Prostate gland (tissue), 2 donors: ENCODE data around the gene IPO13. TPM values are rescaled to one million over a fixed set of nuclear protein-coding genes. Genes with fewer than 3 reads are reported as not detected.

Experiments used
- DNase-seq: peaks from one replicate; pipeline ENCODE4 v3.0.0-alpha.2; 2019; ENCODE audit warnings: low spot score
- H3K27ac ChIP-seq, 2 donors: fragments of 200-600 bp; sonication (generic); 2 replicates each; pipeline ENCODE4 v1.5.1; 2017 to 2019
- H3K27me3 ChIP-seq: fragments of 200-600 bp; sonication (generic); replicated peaks from 2 replicates; pipeline ENCODE4 v1.5.1; 2019; ENCODE audit not compliant: insufficient read depth
- H3K36me3 ChIP-seq, 2 donors: fragments of 200-600 bp; sonication (generic); 1 replicate in 1 of 2; 2 replicates in 1 of 2; pipeline versions ENCODE4 v1.5.1 to v1.8.1; 2017 to 2019
- H3K4me1 ChIP-seq: fragments of 200-600 bp; sonication (generic); replicated peaks from 2 replicates; pipeline ENCODE4 v1.5.1; 2019
- H3K4me3 ChIP-seq, 2 donors: fragments of 200-600 bp; sonication (generic); 2 replicates each; pipeline ENCODE4 v1.5.1; 2017 to 2019
- H3K9me3 ChIP-seq: fragments of 200-600 bp; sonication (generic); 2 replicates; pipeline ENCODE4 v1.5.1; 2017
- POLR2A ChIP-seq: fragments of 450-650 bp; IDR thresholded peaks from one replicate; pipeline ENCODE4 v1.6.1; 2016; ENCODE audit warnings: antibody characterized with exemption, mild to moderate bottlenecking
- POLR2AphosphoS5 ChIP-seq: sonication (generic); formaldehyde crosslinking; IDR thresholded peaks from one replicate; pipeline ENCODE4 v1.6.1; 2017; ENCODE audit warnings: antibody characterized with exemption
- WGBS: methylation state at CpG from one replicate; pipeline ENCODE4 v1.1.5; 2018; 5-methylcytosine and 5-hydroxymethylcytosine counted together
- intact Hi-C: fragments of 100-400 bp; cut with DNase I; formaldehyde crosslinking; loops from one replicate; pipeline ENCODE4 v1.14.2; 2022
- total RNA-seq, 2 donors: library from RNA; depleted of rRNA; stranded (reverse); fragments of >200 nt; gene quantifications; one replicate each; pipeline ENCODE4 v1.1.0, GENCODE V29; 2016
- TF ChIP-seq, protein P1 (sequence below), 4 experiments: fragments of 200-600 bp in 2 of 4; fragments of 450-650 bp in 2 of 4; sonication (generic) in 2 of 4; IDR thresholded peaks; 1 replicate in 3 of 4; 2 replicates in 1 of 4; pipeline ENCODE4 v1.5.1; 2016 to 2019; ENCODE audit warnings: antibody characterized with exemption in 4 of 4, mild to moderate bottlenecking in 2 of 4, moderate library complexity in 2 of 4

IPO13 gene
- total RNA-seq, 2 donors from 2014 or later: 27.7 to 55.7 TPM

- intact Hi-C loops: no loop called here
- TF ChIP-seq POLR2AphosphoS5: no peak
- TF ChIP-seq, protein P1, sequence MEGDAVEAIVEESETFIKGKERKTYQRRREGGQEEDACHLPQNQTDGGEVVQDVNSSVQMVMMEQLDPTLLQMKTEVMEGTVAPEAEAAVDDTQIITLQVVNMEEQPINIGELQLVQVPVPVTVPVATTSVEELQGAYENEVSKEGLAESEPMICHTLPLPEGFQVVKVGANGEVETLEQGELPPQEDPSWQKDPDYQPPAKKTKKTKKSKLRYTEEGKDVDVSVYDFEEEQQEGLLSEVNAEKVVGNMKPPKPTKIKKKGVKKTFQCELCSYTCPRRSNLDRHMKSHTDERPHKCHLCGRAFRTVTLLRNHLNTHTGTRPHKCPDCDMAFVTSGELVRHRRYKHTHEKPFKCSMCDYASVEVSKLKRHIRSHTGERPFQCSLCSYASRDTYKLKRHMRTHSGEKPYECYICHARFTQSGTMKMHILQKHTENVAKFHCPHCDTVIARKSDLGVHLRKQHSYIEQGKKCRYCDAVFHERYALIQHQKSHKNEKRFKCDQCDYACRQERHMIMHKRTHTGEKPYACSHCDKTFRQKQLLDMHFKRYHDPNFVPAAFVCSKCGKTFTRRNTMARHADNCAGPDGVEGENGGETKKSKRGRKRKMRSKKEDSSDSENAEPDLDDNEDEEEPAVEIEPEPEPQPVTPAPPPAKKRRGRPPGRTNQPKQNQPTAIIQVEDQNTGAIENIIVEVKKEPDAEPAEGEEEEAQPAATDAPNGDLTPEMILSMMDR (IDR thresholded peaks at IDR 0.05): no peak
- no peak for TF ChIP-seq POLR2A
- no peaks in the 10 kb centered on the region for H3K9me3 ChIP-seq
- H3K4me3 ChIP-seq: no peak overlapping the region
- WGBS: 88% methylated on average over 8 of the region's 8 CpGs
- no peaks in the 10 kb centered on the region for H3K4me1 ChIP-seq
- H3K27me3 ChIP-seq: no peaks in the 10 kb centered on the region
- H3K36me3 ChIP-seq: peaks cover 0 to 8% of the 10 kb centered on the region in 2 donors
- H3K27ac ChIP-seq: no peak overlapping the region
- DNase-seq: no peak
Measured at GRCh38 chr1:43960798-43961197, 14.0 kb downstream of the IPO13 start.

- no peak overlapping the region for H3K27ac ChIP-seq
- 94% methylated on average over 3 of the region's 3 CpGs for WGBS
- H3K36me3 ChIP-seq: peaks cover 0 to 8% of the 10 kb centered on the region in 2 donors
- H3K4me1 ChIP-seq: no peaks in the 10 kb centered on the region
- no peaks in the 10 kb centered on the region for H3K9me3 ChIP-seq
- intact Hi-C loops: no loop called here
- no peak overlapping the region for H3K4me3 ChIP-seq
- TF ChIP-seq POLR2A (no peak), POLR2AphosphoS5 (no peak)
- TF ChIP-seq, protein P1 (IDR thresholded peaks at IDR 0.05): no peak
- no peak for DNase-seq
- no peaks in the 10 kb centered on the region for H3K27me3 ChIP-seq
Measured at GRCh38 chr1:43961692-43962091, 14.9 kb downstream of the IPO13 start.

GRCh38 chr1:43962324-43962723, 15.6 kb downstream of the IPO13 start:
- intact Hi-C loops: no loop called here
- no peaks in the 10 kb centered on the region for H3K9me3 ChIP-seq
- peaks cover 0 to 6% of the 10 kb centered on the region in 2 donors for H3K36me3 ChIP-seq
- no peaks in the 10 kb centered on the region for H3K4me1 ChIP-seq
- no peaks in the 10 kb centered on the region for H3K27me3 ChIP-seq
- no peak for DNase-seq
- no peak overlapping the region for H3K27ac ChIP-seq
- no peak overlapping the region for H3K4me3 ChIP-seq
- TF ChIP-seq POLR2AphosphoS5: no peak
- TF ChIP-seq, protein P1 (IDR thresholded peaks at IDR 0.05): no peak
- no peak for TF ChIP-seq POLR2A
- WGBS: 85% methylated on average over 2 of the region's 2 CpGs

GRCh38 chr1:43963006-43963405, 16.3 kb downstream of the IPO13 start:
- H3K4me1 ChIP-seq: no peaks in the 10 kb centered on the region
- intact Hi-C loops: no loop called here
- no peaks in the 10 kb centered on the region for H3K36me3 ChIP-seq
- H3K4me3 ChIP-seq: no peak overlapping the region
- H3K27me3 ChIP-seq: no peaks in the 10 kb centered on the region
- no peaks in the 10 kb centered on the region for H3K9me3 ChIP-seq
- no peak overlapping the region for H3K27ac ChIP-seq
- no peak for TF ChIP-seq POLR2A
- TF ChIP-seq, protein P1 (IDR thresholded peaks at IDR 0.05): no peak
- no peak for TF ChIP-seq POLR2AphosphoS5
- DNase-seq: no peak
- WGBS: 89% methylated on average over 3 of the region's 3 CpGs

DNA sequence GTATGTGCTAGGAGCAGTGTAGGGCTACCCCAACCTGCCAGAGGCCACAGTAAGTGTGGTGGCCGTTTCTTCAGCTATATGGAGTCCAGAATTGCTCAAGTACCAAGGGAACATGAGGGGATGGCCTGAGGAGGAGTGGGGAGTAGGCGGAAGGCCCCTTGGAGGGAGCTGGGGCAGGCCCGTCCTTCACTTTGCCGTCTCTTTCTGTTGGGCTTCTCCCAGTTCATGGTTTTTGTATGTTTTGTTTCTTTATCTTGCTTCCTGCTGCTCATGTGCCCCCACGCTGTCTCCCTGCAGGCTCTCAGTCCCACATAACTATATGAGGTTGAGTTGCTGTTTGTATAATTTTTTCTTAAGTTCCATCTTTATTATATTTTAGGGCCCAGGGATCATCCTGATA, 17.1 kb downstream of the IPO13 start:
- intact Hi-C loops: no loop called here
- 89% methylated on average over 5 of the region's 5 CpGs for WGBS
- Histone ChIP-seq H3K4me1 (no peaks in the 10 kb centered on the region), H3K9me3 (no peaks in the 10 kb centered on the region), H3K4me3 (no peak overlapping the region), H3K36me3 (no peaks in the 10 kb centered on the region), H3K27me3 (no peaks in the 10 kb centered on the region), H3K27ac (no peak overlapping the region)
- TF ChIP-seq POLR2AphosphoS5 (no peak), POLR2A (no peak)
- TF ChIP-seq, protein P1 (IDR thresholded peaks at IDR 0.05): no peak
- no peak for DNase-seq
